NCI-H345 treated with DMSO at 0.1 percent for 48 hours (cell line): ENCODE results near the gene RELN.
"Not testable (repeated sequence)": the region's sequence is repeated elsewhere in the genome, so short reads cannot be mapped to it uniquely, and the experiment has no call there.

Experiments used
- DNase-seq: peaks from one replicate; lab custom pipeline; 2025; ENCODE audit not compliant: unreplicated experiment; lab: John Stamatoyannopoulos, UW

The RELN gene

DNA sequence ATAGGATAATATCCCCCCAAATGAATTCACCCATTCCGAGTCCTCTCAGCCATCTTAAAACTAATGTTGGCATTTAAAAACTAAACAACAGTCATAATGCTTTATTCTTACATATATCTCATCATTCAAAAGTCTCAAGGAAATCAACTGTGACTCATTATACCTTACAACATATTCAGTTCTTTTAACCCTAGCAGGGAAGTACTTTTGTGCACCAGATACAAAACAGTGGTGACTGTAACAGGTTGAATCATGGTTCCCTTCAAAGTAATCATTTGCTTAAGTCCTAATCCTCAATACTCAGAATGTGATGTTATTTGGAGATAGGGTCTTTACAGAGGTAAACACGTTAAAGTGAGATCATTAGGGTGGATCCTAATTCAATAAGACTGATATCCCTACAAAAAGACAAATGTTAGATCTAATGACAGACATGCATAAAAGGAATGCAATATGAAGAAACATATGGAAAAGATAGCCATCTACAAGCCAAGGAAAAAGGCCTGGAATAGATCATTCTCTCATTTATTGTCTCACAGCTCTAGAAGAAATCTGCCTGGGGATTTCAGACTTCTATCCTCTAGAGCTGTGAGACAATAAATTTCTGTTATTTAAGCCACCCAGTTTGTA lies 42.3 kb downstream of the RELN start:
- no peak for DNase-seq

GRCh38 chr7:103944230-103944900 lies 45.1 kb downstream of the RELN start:
- no peak for DNase-seq

DNA sequence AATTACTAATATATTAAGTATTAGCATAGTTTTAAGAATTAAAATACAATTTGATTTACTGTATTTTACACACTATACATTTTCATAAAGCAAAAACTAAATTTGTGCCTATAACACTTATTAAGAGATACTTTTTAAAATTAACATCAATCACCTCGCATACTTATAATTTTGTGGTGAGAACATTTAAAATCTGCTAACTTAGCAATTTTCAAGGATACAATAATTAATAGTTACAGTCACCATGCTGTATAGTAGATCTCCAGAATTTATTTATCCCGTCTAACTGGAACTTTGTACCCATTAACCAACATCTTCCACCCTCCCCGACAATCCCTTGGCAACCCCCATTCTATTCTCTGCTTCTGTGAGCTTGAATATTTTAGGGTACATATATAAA lies 47.5 kb downstream of the RELN start:
- no peak for DNase-seq

DNA sequence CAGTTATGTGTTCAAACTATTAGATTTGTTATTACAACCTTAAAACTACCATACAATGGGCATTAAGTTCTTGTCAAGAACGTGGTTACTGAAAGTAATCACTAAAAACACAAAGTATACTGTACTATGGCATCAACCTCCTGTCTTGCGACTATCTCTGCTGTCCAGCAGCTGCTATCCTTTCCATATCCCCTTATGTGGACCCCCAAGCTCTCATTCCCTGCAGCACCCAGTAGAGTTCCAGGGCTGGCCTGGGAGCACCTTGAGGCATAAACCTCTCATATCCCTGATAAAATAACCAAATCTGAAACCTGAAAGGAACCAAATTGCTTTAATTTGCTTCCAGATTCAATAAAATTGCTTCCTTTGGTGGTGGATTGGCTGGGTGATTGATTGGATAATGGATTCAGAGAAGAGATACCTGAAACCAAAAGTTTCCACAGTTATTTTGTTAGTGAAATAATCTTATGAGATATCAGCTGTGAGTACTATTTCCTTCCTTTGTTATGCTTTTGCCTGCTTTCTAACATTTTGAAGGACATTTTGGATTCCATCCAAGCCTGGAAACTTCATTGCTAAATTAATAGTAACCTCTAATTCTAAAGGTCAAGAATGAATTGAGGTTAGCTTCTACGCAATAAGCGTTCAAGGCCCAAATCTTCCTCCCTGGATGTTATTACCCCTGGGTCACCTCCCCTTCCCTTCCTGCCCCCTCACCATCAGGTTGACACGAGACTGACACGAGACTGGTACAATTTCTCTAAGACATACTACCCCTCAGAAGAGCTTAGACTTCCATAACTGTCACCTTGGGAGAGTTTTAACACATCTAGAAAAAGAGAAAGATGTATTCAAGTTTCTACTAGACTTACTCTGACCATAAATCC lies 48.8 kb downstream of the RELN start:
- no peak for DNase-seq

DNA sequence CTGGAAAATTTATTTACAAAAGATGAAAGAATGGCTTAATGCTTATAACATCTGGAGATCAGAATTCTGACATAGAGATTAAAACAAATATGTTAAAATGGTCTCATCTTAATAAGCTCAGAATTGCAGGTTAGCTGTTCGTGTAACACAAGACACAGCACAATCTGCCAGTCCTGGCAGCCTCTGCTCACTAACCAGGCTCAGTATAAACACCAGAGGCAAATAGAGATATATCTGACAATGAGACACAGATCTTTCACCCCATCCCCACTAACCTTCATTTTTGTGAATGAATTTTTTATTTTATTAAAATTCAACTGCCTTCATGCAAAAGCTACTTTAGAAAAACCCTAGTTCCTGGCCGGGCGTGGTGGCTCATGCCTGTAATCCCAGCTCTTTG lies 51.8 kb downstream of the RELN start:
- DNase-seq, result no peak

DNA sequence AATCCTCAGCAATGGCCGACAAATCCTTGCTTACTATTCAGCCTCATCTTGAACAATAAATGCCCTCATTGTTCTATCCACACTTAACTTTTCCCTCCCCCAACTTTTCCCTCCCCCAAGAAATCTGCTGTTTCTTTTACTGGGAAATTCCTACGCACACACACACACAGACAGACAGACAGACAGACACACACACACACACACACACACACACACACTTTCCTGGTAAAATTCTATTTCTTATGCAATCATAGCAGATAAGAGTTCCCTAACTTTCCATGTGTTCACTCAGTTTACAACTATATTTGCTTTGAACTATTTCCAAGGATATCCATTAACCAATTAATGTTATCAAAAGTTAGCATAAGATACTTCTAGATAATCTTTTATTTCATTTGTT lies 52.9 kb downstream of the RELN start:
- no peak for DNase-seq

GRCh38 chr7:103934508-103934907 lies 55.0 kb downstream of the RELN start:
- no peak for DNase-seq

- DNase-seq, result no peak
Measured at GRCh38 chr7:103932389-103932788, 57.1 kb downstream of the RELN start.

DNA sequence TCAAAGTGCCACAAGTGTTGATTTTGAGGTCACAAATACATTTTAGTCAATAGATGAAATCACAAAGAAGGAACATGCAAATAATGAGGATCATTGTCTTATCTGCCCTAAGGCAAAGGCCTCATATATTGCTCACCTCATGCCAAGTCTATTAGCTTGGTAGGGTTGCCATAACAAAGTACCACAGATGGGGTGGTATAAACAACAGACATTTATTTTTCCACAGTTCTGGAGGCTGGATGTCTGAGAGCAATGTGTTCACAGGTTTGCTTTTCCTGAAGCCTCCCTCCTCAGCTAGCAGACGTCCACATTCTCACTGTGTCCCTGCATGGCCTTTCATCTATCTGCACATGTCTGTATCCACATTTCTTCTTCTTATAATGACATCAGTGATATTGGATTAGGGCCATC lies 59.6 kb downstream of the RELN start:
- DNase-seq, result peak; percentile 85

DNA sequence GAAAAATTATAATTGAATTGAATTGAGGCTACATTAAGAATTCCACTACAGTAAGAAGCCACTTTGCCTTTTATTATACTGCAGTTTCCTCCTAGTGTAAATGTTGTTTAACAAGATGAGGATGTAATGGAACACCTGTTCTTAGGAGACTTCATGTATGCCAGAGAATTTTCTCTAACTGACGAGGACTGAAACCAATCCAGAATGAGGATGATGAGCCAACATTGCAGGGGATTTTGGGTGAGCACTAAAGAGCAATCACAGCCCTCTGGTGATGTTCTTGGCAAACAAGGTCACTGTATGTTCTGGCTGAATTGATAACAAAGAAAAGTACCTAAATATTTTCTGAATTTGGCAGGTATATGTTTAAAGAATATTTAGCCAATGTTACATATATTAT lies 60.9 kb downstream of the RELN start:
- no peak for DNase-seq

DNA sequence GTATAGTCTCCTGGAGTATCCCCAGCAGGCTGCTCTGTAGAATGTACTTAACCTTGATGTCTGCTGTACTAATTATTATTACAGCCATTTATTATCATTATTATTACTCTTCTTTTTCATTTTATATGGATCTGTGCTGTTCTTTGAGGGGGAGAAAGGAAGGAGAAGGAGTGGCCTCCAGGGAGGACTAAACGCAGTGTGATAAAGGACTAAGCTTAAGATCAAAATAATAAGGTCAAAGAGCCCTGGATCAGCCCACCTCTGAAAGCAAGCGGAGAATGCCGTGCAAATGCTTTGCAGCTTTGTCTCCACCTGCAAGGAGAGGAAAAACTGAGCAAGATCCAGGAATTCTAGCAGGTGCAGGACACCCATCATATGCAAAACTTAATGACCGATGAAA lies 65.3 kb downstream of the RELN start:
- no peak for DNase-seq

- no peak for DNase-seq
Measured at GRCh38 chr7:103922407-103922806, 67.1 kb downstream of the RELN start.

DNA sequence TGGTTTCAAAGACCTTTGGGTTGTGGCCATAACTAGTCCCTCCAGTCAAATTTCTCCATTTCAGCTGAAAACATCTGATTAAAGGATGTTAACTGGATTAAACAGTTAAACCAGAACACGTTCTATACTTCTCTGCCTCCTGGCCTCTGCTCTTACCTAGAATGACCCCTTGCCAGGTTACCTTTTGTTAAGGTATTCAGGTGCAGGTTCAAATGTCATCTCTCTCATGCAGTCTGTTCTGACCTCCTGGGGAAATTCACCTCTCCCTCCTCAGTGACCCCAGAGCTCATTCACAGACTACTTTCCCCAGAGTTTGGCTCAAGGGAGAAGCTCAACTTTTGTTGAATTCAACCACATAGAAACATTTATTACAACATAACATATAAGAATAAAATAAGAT lies 67.8 kb downstream of the RELN start:
- no peak for DNase-seq

DNA sequence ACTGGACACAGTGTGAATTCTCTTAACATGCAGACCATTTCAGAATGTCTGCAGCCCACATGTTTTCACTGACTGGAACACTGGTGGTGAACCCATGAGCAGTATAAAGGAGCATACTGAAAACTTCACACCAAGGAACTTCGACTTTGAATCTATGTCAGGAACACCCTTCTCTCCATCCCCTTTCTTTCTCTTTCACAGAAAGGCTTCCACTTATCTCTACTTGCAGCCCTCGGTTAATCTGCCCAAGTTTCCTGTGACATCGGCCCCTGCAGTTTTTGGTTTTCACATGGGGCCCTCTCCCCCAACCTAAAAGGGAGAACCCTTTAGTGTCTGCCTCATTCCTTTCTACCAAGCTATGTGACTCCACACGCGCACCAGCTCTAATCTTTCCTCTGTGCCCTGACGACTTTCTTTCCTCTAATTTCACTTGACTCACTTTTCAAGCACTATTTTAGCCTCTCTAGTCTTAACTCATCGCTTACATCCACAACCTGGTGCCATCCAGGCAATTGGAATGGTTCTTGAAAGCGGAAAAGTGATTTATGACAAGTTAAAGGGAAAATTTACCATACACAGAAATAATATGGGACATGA lies 70.1 kb downstream of the RELN start:
- DNase-seq, result no peak

DNA sequence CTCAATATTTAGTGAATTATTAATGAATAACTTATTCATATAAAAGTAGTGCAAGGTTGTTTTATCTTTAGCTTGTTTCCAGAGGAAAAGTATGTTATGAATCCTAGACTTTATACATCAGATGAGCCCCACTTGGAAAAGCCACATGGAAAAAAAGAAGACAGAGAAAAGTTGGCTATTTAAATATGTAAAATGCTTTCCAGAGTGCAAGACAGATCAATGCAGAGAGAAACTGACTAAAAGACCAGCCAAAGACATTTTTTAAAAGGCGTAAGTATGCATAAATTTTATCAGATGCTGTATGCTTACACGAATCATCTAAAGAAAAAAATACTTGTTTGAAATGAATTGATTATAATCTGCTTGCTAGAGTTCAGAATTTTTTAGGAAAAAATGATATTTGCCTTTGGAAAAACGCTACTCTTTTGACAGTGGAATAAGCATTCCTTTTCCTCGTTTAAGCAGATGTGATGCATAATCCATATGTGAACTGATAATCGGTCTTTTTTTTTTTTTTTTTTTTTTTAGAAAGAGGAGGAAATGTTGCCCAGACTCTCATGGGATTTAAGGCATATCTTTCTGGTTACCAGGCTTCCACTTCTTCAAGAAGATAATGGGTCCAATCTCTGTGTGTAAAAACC lies 70.7 kb downstream of the RELN start:
- DNase-seq, result no peak

DNA sequence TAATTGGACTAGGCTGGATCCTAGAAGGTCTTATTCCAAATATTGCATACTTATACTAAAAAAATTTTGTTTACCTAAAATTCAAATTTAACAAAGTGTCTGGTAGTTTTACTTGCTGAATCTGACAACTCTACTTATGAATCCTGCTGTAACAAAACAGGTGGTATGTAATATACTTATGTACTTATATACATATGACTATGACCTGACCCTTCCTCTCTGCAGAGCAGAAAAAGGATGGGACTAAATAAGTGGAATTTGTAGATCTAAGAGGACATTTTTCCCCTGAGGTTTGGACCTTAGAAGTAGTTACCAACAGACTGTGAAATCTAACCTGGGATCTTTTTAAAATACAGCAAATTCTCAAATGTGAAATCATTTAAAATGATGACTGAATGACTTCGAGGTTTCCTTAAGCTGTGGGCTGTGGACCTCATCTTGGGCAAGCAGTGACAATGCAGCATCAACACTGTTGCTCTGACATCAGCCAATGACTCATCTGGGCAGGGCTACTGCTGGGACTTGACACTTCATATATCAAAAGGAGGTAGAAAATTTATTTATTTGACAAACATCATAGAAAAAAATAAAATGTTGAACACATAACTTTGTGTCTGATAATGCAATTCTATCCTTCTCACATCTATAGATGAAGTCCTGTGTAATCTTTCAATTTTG lies 73.6 kb downstream of the RELN start:
- no peak for DNase-seq

- DNase-seq, result no peak
Measured at GRCh38 chr7:103914147-103914899, 75.1 kb downstream of the RELN start.

DNA sequence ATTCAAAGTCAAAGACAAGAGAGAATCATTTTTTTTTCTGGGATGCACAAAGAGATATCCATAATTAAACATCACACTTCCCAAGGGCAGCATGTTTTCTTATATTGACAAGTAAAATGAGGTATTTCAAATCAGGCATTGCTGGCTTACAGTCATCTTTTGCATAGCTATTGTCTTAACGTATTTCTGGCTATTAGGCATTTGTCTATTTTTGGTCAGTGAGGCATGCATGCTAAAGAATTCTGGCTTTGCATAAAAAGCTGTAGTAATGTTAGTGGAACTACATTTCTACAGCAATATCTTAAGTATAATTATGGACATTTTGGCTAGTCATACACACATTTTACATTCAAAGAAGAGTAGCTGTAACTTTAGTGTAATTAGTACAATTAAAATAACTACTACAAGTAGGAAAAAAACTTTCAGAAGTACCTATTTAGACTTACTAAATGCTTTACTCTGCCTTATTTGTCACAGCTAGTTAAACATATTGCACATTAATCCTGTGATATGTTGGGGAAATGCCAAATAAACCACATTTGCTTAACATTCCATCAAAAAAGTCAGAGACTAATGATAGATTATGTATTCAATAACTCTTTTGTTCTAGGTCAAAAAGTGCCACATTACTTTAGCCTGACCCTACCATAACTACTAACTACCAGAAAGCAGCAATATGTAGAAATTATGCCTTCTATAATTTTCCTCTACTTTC lies 76.4 kb downstream of the RELN start:
- DNase-seq, result no peak

- not testable (repeated sequence) for DNase-seq
Measured at GRCh38 chr7:103911015-103911414, 78.4 kb downstream of the RELN start.
